ENCODE measurements around the gene MYL3. TPM values are rescaled to one million over a fixed set of nuclear protein-coding genes. Genes with fewer than 3 reads are reported as not detected.

The MYL3 gene
- total and polyA plus RNA-seq, 2 donors (not counting 1 experiment from before 2014, with no cell fraction given) = not detected

- Histone ChIP-seq H3K4me1 (ENCODE audit: control insufficient read depth in 2 of 2, insufficient read depth in 2 of 2, low read length in 2 of 2) (peaks cover 9 to 10% of the 10 kb centered on the region in 2 donors), H3K4me2 (replicated peaks; ENCODE audit: low read depth, low read length, poor library complexity, severe bottlenecking) (no peak overlapping the region), H3K4me3 (ENCODE audit: control extremely low read depth in 1 of 5, extremely low read depth in 1 of 5, insufficient read depth in 1 of 5, low read depth in 2 of 5, low read length in 4 of 5) (no peak overlapping the region), H3K27me3 (replicated peaks in 1 of 4; ENCODE audit: control extremely low read depth in 1 of 4, control insufficient read depth in 3 of 4, insufficient read depth in 4 of 4, low read length in 3 of 4) (peaks cover 0 to 21% (median 4%) of the 10 kb centered on the region in 4 experiments), H3K79me2 (ENCODE audit: control insufficient read depth, insufficient read depth, low read length) (no peaks in the 10 kb centered on the region), H3K36me3 (replicated peaks in 1 of 2; ENCODE audit: control extremely low read depth in 1 of 2, control insufficient read depth in 1 of 2, extremely low read depth in 1 of 2, insufficient read depth in 2 of 2, low read length in 1 of 2) (no peaks in the 10 kb centered on the region), H4K20me1 (ENCODE audit: control insufficient read depth, insufficient read depth, low read length, poor library complexity, severe bottlenecking) (no peaks in the 10 kb centered on the region), H3K9ac (ENCODE audit: low read length) (no peak overlapping the region), H3K9me3 (ENCODE audit: control extremely low read depth in 1 of 3, control insufficient read depth in 2 of 3, insufficient read depth in 1 of 3, low read length in 2 of 3) (no peaks in the 10 kb centered on the region), H3K27ac (ENCODE audit: low read length in 2 of 2) (no peak overlapping the region), H2AFZ (ENCODE audit: insufficient read depth, low read depth, low read length, poor library complexity, severe bottlenecking) (no peak overlapping the region)
- no peaks in the 10 kb centered on the region for H3K9me3 Mint-ChIP-seq (ENCODE audit: insufficient read depth)
- 95% methylated on average over 17 of the region's 17 CpGs for WGBS (ENCODE audit: insufficient coverage)
- no peak overlapping the region for H3K4me3 Mint-ChIP-seq
- no peak for TF ChIP-seq EZH2 (IDR thresholded peaks at IDR 0.05; ENCODE audit: borderline replicate concordance, insufficient read depth, low read depth, low read length, poor library complexity, severe bottlenecking)
- TF ChIP-seq, protein P1, sequence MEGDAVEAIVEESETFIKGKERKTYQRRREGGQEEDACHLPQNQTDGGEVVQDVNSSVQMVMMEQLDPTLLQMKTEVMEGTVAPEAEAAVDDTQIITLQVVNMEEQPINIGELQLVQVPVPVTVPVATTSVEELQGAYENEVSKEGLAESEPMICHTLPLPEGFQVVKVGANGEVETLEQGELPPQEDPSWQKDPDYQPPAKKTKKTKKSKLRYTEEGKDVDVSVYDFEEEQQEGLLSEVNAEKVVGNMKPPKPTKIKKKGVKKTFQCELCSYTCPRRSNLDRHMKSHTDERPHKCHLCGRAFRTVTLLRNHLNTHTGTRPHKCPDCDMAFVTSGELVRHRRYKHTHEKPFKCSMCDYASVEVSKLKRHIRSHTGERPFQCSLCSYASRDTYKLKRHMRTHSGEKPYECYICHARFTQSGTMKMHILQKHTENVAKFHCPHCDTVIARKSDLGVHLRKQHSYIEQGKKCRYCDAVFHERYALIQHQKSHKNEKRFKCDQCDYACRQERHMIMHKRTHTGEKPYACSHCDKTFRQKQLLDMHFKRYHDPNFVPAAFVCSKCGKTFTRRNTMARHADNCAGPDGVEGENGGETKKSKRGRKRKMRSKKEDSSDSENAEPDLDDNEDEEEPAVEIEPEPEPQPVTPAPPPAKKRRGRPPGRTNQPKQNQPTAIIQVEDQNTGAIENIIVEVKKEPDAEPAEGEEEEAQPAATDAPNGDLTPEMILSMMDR (IDR thresholded peaks at IDR 0.05) = no peak
- no peak for ATAC-seq (ENCODE audit: low read depth)
- peaks cover 9% of the 10 kb centered on the region for H3K4me1 Mint-ChIP-seq
- H3K27me3 Mint-ChIP-seq = peaks cover 12% of the 10 kb centered on the region
- ChIA-PET POLR2A (no interaction called here), CTCF (interaction anchor here (4.2 kb wide), 1 partner anchor 8 kb away, joined by 17 read pairs; no protein-coding TSS in a partner anchor)
- intact Hi-C loops (cut with micrococcal nuclease) = no loop called here
- no peak for DNase-seq
- H3K27ac Mint-ChIP-seq = no peak overlapping the region
Observed at GRCh38 chr3:46901591-46902187, 38.4 kb upstream of the MYL3 start.

DNA sequence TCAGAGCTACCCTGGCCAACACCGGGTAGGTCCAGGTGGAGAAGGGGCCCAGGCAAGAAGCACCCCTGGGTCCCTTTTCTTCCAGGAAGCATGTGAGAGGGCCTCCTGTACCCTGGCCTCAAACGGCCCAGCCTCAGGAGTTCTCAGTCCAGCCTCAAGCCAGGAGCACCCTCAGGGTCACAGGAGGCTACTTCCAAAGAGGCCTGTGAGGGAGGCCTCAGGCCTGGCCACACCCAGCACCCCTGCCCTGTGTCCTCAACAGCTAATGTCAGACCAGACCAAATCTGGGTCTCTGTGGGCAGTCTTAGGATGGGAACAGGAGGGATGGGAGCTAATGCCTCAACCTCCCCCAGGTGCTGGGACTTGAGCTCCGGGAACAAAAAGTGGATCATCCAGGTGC, 37.8 kb upstream of the MYL3 start:
- ChIA-PET CTCF (interaction anchor here (1.3 to 4.2 kb wide), 2 partner anchors 8 to 10 kb away, joined by 5 to 17 read pairs; no protein-coding TSS in a partner anchor), POLR2A (no interaction called here)
- no peak overlapping the region for H3K4me3 Mint-ChIP-seq
- no peak overlapping the region for H3K27ac Mint-ChIP-seq
- peaks cover 9% of the 10 kb centered on the region for H3K4me1 Mint-ChIP-seq
- 89% methylated on average over 3 of the region's 3 CpGs for WGBS (ENCODE audit: insufficient coverage)
- TF ChIP-seq, protein P1 (IDR thresholded peaks at IDR 0.05) = no peak
- no peak for TF ChIP-seq EZH2 (IDR thresholded peaks at IDR 0.05; ENCODE audit: borderline replicate concordance, insufficient read depth, low read depth, low read length, poor library complexity, severe bottlenecking)
- DNase-seq (no peak), ATAC-seq (ENCODE audit: low read depth) (no peak)
- H3K27me3 Mint-ChIP-seq = peaks cover 15% of the 10 kb centered on the region
- no peaks in the 10 kb centered on the region for H3K9me3 ChIP-seq (ENCODE audit: control extremely low read depth in 1 of 3, control insufficient read depth in 2 of 3, insufficient read depth in 1 of 3, low read length in 2 of 3)
- H3K9ac ChIP-seq (ENCODE audit: low read length) = no peak overlapping the region
- H4K20me1 ChIP-seq (ENCODE audit: control insufficient read depth, insufficient read depth, low read length, poor library complexity, severe bottlenecking) = no peaks in the 10 kb centered on the region
- H3K27ac ChIP-seq (ENCODE audit: low read length in 2 of 2) = no peak overlapping the region
- intact Hi-C loops (cut with micrococcal nuclease) = no loop called here
- peaks cover 0 to 21% (median 4%) of the 10 kb centered on the region in 4 experiments for H3K27me3 ChIP-seq (replicated peaks in 1 of 4; ENCODE audit: control extremely low read depth in 1 of 4, control insufficient read depth in 3 of 4, insufficient read depth in 4 of 4, low read length in 3 of 4)
- H3K4me3 ChIP-seq (ENCODE audit: control extremely low read depth in 1 of 5, extremely low read depth in 1 of 5, insufficient read depth in 1 of 5, low read depth in 2 of 5, low read length in 4 of 5) = no peak overlapping the region
- no peaks in the 10 kb centered on the region for H3K79me2 ChIP-seq (ENCODE audit: control insufficient read depth, insufficient read depth, low read length)
- no peaks in the 10 kb centered on the region for H3K36me3 ChIP-seq (replicated peaks in 1 of 2; ENCODE audit: control extremely low read depth in 1 of 2, control insufficient read depth in 1 of 2, extremely low read depth in 1 of 2, insufficient read depth in 2 of 2, low read length in 1 of 2)
- no peak overlapping the region for H3K4me2 ChIP-seq (replicated peaks; ENCODE audit: low read depth, low read length, poor library complexity, severe bottlenecking)
- H3K9me3 Mint-ChIP-seq (ENCODE audit: insufficient read depth) = no peaks in the 10 kb centered on the region
- no peak overlapping the region for H2AFZ ChIP-seq (ENCODE audit: insufficient read depth, low read depth, low read length, poor library complexity, severe bottlenecking)
- peaks cover 9 to 10% of the 10 kb centered on the region in 2 donors for H3K4me1 ChIP-seq (ENCODE audit: control insufficient read depth in 2 of 2, insufficient read depth in 2 of 2, low read length in 2 of 2)
